Stimulated activated CD4-positive, alpha-beta T cell treated with anti-CD3 and anti-CD28 coated beads, TNF-alpha, amount 100 ng/mL, for 1 hour (primary cell): ENCODE data around the gene SEC22A.

ENCODE experiments used
- DNase-seq, 3 donors: peaks; one replicate each; pipeline ENCODE4 v3.0.0-alpha.2; 2020; ENCODE audit warnings: low read depth in 3 of 3, low spot score in 1 of 3

The SEC22A gene

DNA sequence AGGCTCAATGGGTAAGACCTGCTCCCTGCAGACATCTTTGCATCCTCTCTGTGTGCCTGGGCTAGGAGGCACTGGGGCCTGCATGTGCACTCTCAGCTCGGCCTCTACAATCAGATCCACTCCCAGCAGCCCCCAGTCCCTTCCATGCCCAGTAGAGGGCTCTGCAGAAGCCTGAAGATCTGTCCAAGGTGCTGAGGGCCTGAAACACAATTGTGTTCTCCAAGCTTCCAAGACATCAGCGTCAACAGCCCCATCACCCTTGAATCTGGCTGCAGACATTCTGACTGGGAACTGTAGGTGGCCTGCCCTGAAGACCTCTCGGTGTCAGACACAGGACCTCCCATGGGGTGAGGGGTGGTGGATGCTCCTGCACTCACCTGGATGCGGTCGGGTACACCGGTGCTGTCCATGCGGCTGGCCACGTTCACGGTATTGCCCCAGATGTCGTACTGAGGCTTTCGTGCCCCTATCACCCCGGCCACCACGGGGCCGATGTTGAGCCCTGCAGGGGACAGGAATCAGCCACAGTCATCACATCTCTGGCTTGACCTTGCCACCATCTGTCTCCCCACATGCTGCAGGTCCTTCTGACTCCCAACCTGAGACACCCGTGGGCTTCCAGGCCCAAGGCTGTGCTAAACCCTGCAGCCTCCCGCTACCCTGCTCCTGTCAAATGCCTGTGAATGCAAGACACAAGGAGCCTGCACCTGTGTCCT is 84.7 kb downstream of the SEC22A start:
- no peak for DNase-seq

DNA sequence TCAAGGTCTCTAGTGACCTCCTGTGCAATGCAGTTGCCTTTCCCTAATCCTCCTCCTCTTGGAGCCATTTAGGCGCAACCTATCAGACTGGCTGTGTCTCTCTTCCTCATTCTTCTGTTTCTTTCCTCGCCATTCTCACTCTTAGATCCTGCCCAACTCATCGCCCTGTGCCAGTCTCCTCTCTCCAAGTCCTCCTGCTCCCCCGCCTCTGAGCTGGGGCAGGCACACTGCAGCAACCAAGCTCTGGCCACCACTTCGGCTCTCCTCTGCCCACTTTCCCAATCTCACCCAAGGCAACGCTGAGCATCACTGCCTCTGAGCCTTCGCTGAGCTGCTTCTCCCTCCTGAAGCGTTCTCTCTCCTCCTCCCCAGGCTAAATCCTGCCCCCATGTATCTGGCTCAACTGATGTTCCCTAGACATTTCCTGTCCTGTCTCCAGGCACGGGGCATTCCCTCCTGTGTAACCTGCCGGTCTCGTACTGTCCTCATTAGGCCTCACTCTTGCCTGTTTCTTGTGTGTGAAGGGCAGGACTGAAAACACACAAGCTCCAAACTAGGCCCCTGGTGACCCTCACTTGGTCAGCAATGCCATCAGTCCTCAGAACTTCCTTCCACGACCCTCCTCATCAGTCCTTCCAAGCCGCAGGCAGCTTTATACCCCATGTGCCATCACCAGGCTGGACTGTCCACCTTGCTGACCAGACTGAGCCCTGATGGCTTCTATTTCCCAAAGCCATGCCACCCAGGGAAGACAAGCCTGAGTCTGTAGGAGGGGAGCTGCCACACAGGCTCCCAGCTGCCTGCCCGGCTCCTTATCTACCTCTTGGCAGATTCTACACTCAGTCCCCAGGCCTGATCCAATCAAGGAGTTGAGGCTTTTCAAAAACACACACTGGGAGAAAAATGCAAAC is 85.6 kb downstream of the SEC22A start:
- DNase-seq, result no peak

- no peak for DNase-seq
Observed at GRCh38 chr3:123287962-123288302, 86.2 kb downstream of the SEC22A start.

- no peak for DNase-seq
Observed at GRCh38 chr3:123289391-123290106, 87.8 kb downstream of the SEC22A start.

DNA sequence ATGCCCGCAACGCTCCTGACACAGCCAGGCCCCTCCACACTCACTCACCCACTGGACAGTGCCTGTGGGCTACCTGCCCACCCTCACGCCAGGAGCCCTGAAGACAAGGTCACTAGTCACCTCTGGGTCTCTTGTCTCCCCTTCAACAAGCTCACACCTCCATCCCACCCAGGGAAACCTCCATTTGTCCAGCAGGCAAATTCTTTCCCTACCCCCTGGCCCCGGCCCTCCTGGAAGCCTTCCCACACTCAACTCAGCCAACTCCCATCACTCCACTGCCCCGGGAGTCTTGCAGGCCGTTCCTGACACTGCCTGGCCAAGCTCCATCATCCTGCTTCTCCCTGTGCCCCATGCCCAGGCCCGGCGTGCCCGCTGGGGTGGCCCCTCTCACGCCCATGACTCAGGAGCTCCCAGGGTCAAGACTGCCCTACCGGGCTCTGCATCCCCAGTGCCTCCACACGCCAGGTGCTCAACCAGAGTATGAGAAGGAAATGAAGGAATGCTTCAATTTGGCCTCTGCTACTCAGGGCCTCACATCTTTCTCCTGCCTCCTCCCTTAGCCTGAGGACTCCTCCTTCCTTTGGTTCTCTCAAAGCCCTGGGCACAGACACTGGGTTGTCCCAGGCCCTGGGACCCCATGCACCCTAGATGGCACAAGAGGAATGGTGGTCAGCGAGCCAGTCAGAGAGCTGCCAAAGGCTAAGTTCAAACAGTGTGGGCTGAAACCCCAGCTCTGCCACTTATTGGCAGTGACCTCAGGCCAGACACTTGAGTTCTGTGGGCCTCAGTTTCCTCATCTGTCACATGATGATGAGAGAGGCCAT is 88.6 kb downstream of the SEC22A start:
- no peak for DNase-seq

DNA sequence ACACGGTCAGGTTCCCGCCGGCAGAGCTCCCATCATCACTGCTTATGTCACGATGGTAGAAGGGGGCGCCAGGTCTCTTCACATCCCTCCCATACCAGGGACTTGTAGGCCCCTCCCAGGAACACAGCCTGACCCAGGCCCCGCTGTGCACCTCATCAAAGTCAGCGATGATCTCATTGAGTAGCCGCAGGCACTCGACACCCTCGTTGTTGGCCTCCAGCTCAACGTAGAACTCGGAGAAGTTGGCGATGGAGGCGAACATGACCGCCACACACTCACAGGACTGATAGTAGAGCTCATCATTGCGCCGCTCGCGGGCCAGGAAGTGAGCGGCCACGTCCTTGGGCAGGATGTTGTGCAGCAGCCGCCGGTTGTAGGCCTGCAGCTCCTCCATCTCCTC is 89.2 kb downstream of the SEC22A start:
- DNase-seq, result no peak

DNA sequence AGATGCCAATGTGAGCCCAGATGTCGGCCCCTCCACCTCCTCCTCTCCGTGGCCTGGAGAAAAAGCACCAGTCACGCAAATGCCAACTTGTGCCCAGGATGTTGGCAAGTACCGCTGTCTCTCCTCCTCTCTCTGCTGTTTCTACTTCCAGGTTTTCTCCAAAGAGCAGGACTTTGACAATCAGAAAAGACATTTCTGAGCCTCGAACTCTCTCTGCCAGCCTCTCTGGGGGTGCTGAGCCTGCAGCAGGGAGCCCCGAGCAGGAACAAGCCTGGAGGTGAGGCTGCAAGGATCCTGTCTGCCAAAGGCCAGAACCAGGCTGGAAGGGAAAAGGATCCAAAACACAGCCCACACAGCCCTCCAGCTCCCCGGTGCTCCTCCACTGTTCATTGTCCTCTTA is 89.7 kb downstream of the SEC22A start:
- DNase-seq, result no peak

- DNase-seq, result no peak
Observed at GRCh38 chr3:123292321-123293310, 90.9 kb downstream of the SEC22A start.

- DNase-seq, result no peak
Observed at GRCh38 chr3:123294296-123294938, 92.7 kb downstream of the SEC22A start.

- no peak for DNase-seq
Observed at GRCh38 chr3:123295171-123295900, 93.6 kb downstream of the SEC22A start.

DNA sequence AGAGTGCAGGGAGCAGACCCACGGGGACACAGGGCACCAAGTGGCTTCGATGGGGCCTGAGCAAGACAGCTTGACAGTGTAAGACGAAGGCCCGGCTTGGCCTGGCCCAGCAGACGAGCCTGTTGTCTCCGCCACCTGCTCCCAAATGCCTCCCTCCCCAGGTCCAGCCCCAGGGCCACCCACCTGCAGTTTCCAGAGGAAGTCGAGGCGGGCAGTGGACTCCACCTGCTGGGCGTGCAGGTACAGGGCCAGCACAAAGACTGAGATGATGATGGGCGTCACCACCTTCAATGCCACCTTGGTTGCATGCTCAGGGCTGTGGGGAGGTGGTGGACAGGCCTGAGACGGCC is 94.1 kb downstream of the SEC22A start:
- no peak for DNase-seq

GRCh38 chr3:123296261-123296660 is 94.5 kb downstream of the SEC22A start:
- DNase-seq, result no peak

DNA sequence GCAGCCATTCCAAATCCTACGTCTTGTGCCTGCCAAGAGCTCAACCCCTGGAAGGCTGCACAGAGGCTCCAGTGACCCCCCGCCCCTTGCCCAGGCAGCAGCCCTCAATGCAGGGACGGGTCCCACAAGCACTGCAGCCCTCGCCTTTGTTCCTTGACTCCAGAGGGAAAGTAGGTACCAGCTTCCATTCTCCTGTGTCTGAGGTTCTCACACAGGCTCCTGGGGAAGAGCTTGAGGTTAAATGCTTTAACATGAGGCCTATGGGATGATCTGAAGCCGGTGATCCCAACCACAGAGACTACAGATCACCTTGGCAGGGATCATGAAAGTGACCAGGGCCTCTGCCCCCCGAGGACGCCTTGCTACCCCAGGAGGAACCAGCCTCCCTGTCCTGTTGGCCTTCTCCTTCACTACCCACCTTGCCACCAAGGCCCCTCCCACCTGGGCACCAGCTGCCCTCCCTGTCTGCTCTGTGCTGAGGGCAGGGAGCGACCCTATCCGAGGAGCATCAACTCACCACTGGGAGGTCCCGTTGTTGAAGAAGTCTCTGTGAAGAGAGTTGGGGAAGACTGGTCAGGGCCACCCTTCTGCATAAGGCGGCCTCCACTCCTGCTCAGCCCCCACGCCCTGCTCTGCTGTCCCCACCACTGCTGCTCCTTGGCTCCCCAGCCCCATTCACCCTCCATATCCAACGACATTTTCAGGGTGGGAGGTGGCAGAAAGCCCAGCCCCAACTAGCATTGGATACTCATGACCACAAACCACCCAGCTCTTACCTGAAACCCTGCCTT is 95.3 kb downstream of the SEC22A start:
- no peak for DNase-seq

DNA sequence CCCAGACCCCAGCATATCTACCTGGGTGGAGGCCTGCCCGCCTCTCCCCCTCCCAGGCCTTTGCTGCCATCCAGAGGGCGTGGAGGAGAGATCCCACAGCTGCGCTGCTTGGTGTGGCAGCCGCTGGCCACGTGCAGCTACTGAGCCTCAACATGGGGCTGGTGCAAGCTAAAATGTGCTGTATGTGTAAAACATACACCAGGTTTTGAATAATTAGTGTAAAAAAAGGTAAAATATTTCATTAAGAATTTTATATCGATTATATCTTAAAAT is 95.8 kb downstream of the SEC22A start:
- DNase-seq, result no peak

- no peak for DNase-seq
Observed at GRCh38 chr3:123298903-123299302, 97.2 kb downstream of the SEC22A start.

DNA sequence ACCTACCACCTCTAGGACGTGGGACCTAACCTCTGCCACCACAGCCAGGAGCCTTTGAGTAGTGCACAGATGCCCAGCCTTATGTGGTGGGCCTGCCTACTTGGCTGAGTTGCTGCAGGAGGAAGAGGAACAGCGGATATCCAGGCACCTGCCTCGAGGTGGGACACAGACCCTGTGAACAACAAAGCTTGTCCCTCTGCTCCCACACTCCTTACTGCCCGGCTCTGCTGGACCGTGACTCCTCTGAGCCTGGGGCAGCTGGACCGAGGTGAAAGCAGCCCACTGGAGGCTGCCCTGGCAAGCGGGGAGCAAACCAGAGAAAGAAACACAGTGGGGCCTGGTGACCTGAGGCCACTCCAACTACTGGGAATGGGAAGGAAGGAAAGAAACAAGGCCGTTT is 97.8 kb downstream of the SEC22A start:
- DNase-seq, result no peak

- no peak for DNase-seq
Observed at GRCh38 chr3:123300056-123300455, 98.3 kb downstream of the SEC22A start.

DNA sequence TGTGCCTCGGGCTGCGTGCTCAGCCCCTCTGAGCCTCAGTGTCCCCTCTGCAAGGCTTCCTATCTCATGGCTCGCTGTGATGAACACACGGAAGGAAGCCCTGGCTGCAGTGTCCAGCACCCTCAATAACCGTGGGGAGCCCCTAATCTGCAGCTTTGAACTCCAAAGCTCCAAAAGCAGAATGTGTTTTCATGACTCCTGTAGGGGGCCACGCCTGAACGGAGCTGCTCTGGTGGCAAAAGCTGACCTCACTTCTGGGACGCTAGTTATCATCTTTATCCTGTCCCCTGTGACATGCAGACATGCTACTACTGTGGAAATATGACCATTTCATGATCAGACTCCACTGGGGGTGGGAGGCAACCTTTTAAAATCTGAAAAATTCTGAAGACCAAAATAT is 98.8 kb downstream of the SEC22A start:
- no peak for DNase-seq
